GM19025 (cell line): ENCODE data around the gene VPS54.

Source experiments
- ATAC-seq: cut with Tn5 transposase; IDR thresholded peaks from one replicate; pipeline ENCODE4 v1.9.1; 2021; ENCODE audit warnings: mild to moderate bottlenecking, low read depth, moderate library complexity; ENCODE audit not compliant: unreplicated experiment

VPS54 gene

GRCh38 chr2:64019083-64019974, at the start of gene VPS54:
TSS of gene VPS54 (minus strand) at chr2:64019428. CDS start at chr2:63983999, 35,429 bp downstream.
- peak; percentile 73 for ATAC-seq

- no peak for ATAC-seq
These were observed 48.1 kb upstream of the VPS54 start for GRCh38 chr2:64067326-64067725.

GRCh38 chr2:64065516-64065915, 46.3 kb upstream of the VPS54 start:
- ATAC-seq, result no peak

GRCh38 chr2:64063924-64064331, 44.7 kb upstream of the VPS54 start:
- no peak for ATAC-seq

GRCh38 chr2:64063454-64063853, 44.2 kb upstream of the VPS54 start:
- ATAC-seq, result no peak

GRCh38 chr2:64062840-64063239, 43.6 kb upstream of the VPS54 start:
- peak; percentile 74 for ATAC-seq

GRCh38 chr2:64059270-64059669, 40.0 kb upstream of the VPS54 start:
- no peak for ATAC-seq

- ATAC-seq, result no peak
These were observed 36.8 kb upstream of the VPS54 start for GRCh38 chr2:64056021-64056420.

- ATAC-seq, result no peak
These were observed 35.1 kb upstream of the VPS54 start for GRCh38 chr2:64054161-64054915.

- ATAC-seq, result no peak
These were observed 33.4 kb upstream of the VPS54 start for GRCh38 chr2:64052463-64053241.

GRCh38 chr2:64049633-64050220, 30.5 kb upstream of the VPS54 start:
- ATAC-seq, result peak; percentile 81

GRCh38 chr2:64045938-64046337, 26.7 kb upstream of the VPS54 start:
- no peak for ATAC-seq

- ATAC-seq, result no peak
These were observed 20.9 kb upstream of the VPS54 start for GRCh38 chr2:64040161-64040560.

- ATAC-seq, result peak; percentile 90
These were observed 16.9 kb upstream of the VPS54 start for GRCh38 chr2:64036034-64036705.

- no peak for ATAC-seq
These were observed 16.1 kb upstream of the VPS54 start for GRCh38 chr2:64035072-64035942.

GRCh38 chr2:64029116-64029665, 10.0 kb upstream of the VPS54 start:
- no peak for ATAC-seq

GRCh38 chr2:64025741-64026140, 6.5 kb upstream of the VPS54 start:
- ATAC-seq, result no peak

GRCh38 chr2:64024259-64024949, 5.2 kb upstream of the VPS54 start:
- no peak for ATAC-seq
